Measurements from ENCODE around the gene ATRN.

Gene ATRN

GRCh38 chr20:3698591-3699001, 227.8 kb downstream of the ATRN start:
- no peak for DNase-seq

GRCh38 chr20:3699037-3699436, 228.2 kb downstream of the ATRN start:
- no peak for DNase-seq
